Mesendoderm (in vitro differentiated cells): ENCODE data around the gene GRHPR.
"Not testable (repeated sequence)": the region's sequence is repeated elsewhere in the genome, so short reads cannot be mapped to it uniquely, and the experiment has no call there.

ENCODE experiments used
- DNase-seq: peaks from one replicate; pipeline ENCODE4 v3.0.0; 2013
- H2AK5ac ChIP-seq: 2 replicates; pipeline ENCODE4 v1.6.1; 2013; ENCODE audit warnings: low read length, inconsistent platforms
- H2BK120ac ChIP-seq: 2 replicates; pipeline ENCODE4 v1.6.1; 2013; ENCODE audit warnings: low read depth, mild to moderate bottlenecking, low read length, moderate library complexity, mixed read lengths
- H2BK15ac ChIP-seq: replicated peaks from 2 replicates; pipeline ENCODE4 v1.6.1; 2013; ENCODE audit warnings: low read depth, mild to moderate bottlenecking, moderate library complexity
- H2BK5ac ChIP-seq: 2 replicates; pipeline ENCODE4 v1.6.1; 2013; ENCODE audit warnings: low read length, inconsistent platforms
- H3K18ac ChIP-seq: 2 replicates; pipeline ENCODE4 v1.6.1; 2013; ENCODE audit warnings: mild to moderate bottlenecking, low read length, mixed read lengths
- H3K23ac ChIP-seq: one replicate; pipeline ENCODE4 v1.6.1; 2013; ENCODE audit warnings: low read length
- H3K27ac ChIP-seq: 2 replicates; pipeline ENCODE4 v1.5.1; 2013; ENCODE audit warnings: low read depth, mild to moderate bottlenecking, inconsistent platforms, low read length, moderate library complexity
- H3K27me3 ChIP-seq: 2 replicates; pipeline ENCODE4 v1.6.1; 2013; ENCODE audit warnings: low read length, control low read depth, mild to moderate bottlenecking, inconsistent platforms; ENCODE audit not compliant: insufficient read depth, poor library complexity
- H3K36me3 ChIP-seq: 2 replicates; pipeline ENCODE4 v1.6.1; 2013; ENCODE audit warnings: low read length, inconsistent platforms; ENCODE audit not compliant: control insufficient read depth, insufficient read depth
- H3K4ac ChIP-seq: one replicate; pipeline ENCODE4 v1.6.1; 2013; ENCODE audit warnings: low read depth, mild to moderate bottlenecking, low read length, moderate library complexity
- H3K4me1 ChIP-seq: 2 replicates; pipeline ENCODE4 v1.6.1; 2013; ENCODE audit warnings: low read depth, low read length, inconsistent platforms; ENCODE audit not compliant: control insufficient read depth
- H3K4me2 ChIP-seq: 2 replicates; pipeline ENCODE4 v1.6.1; 2013; ENCODE audit warnings: low read length
- H3K4me3 ChIP-seq: 2 replicates; pipeline ENCODE4 v1.5.1; 2013; ENCODE audit warnings: mild to moderate bottlenecking, low read length
- H3K56ac ChIP-seq: one replicate; pipeline ENCODE4 v1.6.1; 2013; ENCODE audit warnings: low read length
- H3K79me1 ChIP-seq: 2 replicates; pipeline ENCODE4 v1.6.1; 2013; ENCODE audit warnings: low read length, inconsistent platforms
- H3K79me2 ChIP-seq: 2 replicates; pipeline ENCODE4 v1.6.1; 2013; ENCODE audit warnings: mild to moderate bottlenecking, low read length; ENCODE audit not compliant: control insufficient read depth, insufficient read depth
- H3K9ac ChIP-seq: 2 replicates; pipeline ENCODE4 v1.6.1; 2013; ENCODE audit warnings: low read length, inconsistent platforms
- H4K5ac ChIP-seq: one replicate; pipeline ENCODE4 v1.6.1; 2013; ENCODE audit warnings: low read length
- H4K8ac ChIP-seq: one replicate; pipeline ENCODE4 v1.6.1; 2013; ENCODE audit warnings: low read depth, mild to moderate bottlenecking, control low read depth, low read length, moderate library complexity
- WGBS: extraction: QIAGEN DNeasy Blood & Tissue Kit; methylation state at CpG from one replicate; pipeline ENCODE4 v1.1.7; 2013; ENCODE audit warnings: low lambda C conversion rate, missing lambda C conversion rate; ENCODE audit not compliant: insufficient coverage; ENCODE audit errors: extremely low coverage; 5-methylcytosine and 5-hydroxymethylcytosine counted together

GRHPR gene

GRCh38 chr9:37464426-37465248, 42.1 kb downstream of the GRHPR start:
- no peak for DNase-seq
- H2BK5ac ChIP-seq: peak overlapping the region; percentile 94

GRCh38 chr9:37465249-37466036, 42.9 kb downstream of the GRHPR start, which contains the start of gene ZBTB5:
TSS of gene ZBTB5 (minus strand) at chr9:37465450. CDS start at chr9:37442551, 22,899 bp downstream.
- no CpG with 5 or more reads among the region's 52 CpGs for WGBS
- Histone ChIP-seq H3K4ac (peak within 1 kb of the TSS; percentile 98), H3K79me1 (peaks cover 3% of the 10 kb centered on the region), H2BK15ac (no peak within 1 kb of the TSS), H3K79me2 (peaks cover 39% of the 10 kb centered on the region), H3K4me2 (peak within 1 kb of the TSS; percentile 91), H2AK5ac (no peak within 1 kb of the TSS), H3K27me3 (no peaks in the 10 kb centered on the region), H3K23ac (peak within 1 kb of the TSS; percentile 89), H4K5ac (no peak within 1 kb of the TSS), H3K4me3 (peak within 1 kb of the TSS; percentile 98), H2BK5ac (peak within 1 kb of the TSS; percentile 94), H3K36me3 (no peaks in the 10 kb centered on the region), H3K56ac (peak within 1 kb of the TSS; percentile 99), H3K27ac (peak within 1 kb of the TSS; percentile 97), H4K8ac (peak within 1 kb of the TSS; percentile 87), H3K18ac (peak within 1 kb of the TSS; percentile 77), H3K4me1 (peaks cover 3% of the 10 kb centered on the region), H2BK120ac (peak within 1 kb of the TSS; percentile 10), H3K9ac (peak within 1 kb of the TSS; percentile 99)
- peak; percentile 100 for DNase-seq

More at GRCh38 chr9:37464426-37465248, 42.1 kb downstream of the GRHPR start:
- Histone ChIP-seq H3K27ac (peak overlapping the region; percentile 88), H3K18ac (peak overlapping the region; percentile 35), H3K23ac (peak overlapping the region; percentile 89), H2BK15ac (no peak overlapping the region), H4K8ac (no peak overlapping the region), H3K56ac (peak overlapping the region; percentile 99), H3K4me1 (peaks cover 3% of the 10 kb centered on the region), H3K27me3 (no peaks in the 10 kb centered on the region), H3K4ac (peak overlapping the region; percentile 71), H3K79me2 (peaks cover 45% of the 10 kb centered on the region), H4K5ac (no peak overlapping the region), H2AK5ac (no peak overlapping the region), H3K9ac (peak overlapping the region; percentile 99), H3K79me1 (peaks cover 4% of the 10 kb centered on the region), H3K4me2 (peak overlapping the region; percentile 91), H3K36me3 (no peaks in the 10 kb centered on the region), H3K4me3 (peak overlapping the region; percentile 98), H2BK120ac (no peak overlapping the region)
- no CpG with 5 or more reads among the region's 47 CpGs for WGBS

DNA sequence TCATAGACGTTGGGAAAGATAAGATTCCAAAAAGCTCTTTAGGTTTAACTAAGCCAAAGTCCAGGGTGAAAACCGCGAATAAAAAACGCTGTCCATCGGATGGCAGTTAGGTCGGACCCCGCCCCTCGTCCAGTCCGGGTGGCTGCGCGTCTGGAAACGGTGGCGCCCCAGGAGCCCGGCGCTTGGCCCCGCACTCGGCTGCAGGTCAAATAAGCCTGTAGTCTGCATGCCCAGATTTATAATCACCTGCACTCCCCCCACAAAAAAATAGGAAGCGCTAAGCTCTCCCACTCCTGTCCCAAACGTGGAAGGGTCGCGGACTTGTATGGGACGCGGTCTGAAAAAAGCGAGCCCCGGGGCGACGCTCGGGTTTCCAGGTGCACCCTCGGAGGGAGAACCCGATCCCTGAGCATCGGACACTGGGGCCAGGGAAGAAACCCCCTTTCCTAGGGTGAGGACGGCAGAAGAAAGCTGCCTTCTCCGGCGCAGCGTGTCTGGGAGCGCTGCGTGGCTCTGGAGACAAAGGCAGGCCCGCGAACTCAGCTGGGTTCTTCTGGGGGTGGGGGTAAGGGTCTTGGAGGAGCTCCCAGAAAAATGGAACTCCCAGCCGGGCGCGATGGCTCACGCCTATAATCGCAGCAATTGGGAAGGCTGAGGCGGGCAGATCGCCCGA, 43.7 kb downstream of the GRHPR start:
- H4K5ac ChIP-seq: no peak overlapping the region
- no peak overlapping the region for H2BK15ac ChIP-seq
- H4K8ac ChIP-seq: peak overlapping the region; percentile 87
- H3K79me1 ChIP-seq: peaks cover 2% of the 10 kb centered on the region
- peak overlapping the region; percentile 73 for H3K9ac ChIP-seq
- peak overlapping the region; percentile 38 for H3K4me2 ChIP-seq
- H3K56ac ChIP-seq: peak overlapping the region; percentile 88
- H3K18ac ChIP-seq: peak overlapping the region; percentile 77
- H2BK120ac ChIP-seq: peak overlapping the region; percentile 10
- H3K27me3 ChIP-seq: no peaks in the 10 kb centered on the region
- H3K4me1 ChIP-seq: peaks cover 3% of the 10 kb centered on the region
- WGBS: no CpG with 5 or more reads among the region's 47 CpGs
- H3K4me3 ChIP-seq: peak overlapping the region; percentile 9
- H3K36me3 ChIP-seq: no peaks in the 10 kb centered on the region
- H3K27ac ChIP-seq: peak overlapping the region; percentile 97
- peaks cover 31% of the 10 kb centered on the region for H3K79me2 ChIP-seq
- H2AK5ac ChIP-seq: no peak overlapping the region
- peak; percentile 94 for DNase-seq
- peak overlapping the region; percentile 98 for H3K4ac ChIP-seq
- H3K23ac ChIP-seq: no peak overlapping the region
- peak overlapping the region; percentile 17 for H2BK5ac ChIP-seq

DNA sequence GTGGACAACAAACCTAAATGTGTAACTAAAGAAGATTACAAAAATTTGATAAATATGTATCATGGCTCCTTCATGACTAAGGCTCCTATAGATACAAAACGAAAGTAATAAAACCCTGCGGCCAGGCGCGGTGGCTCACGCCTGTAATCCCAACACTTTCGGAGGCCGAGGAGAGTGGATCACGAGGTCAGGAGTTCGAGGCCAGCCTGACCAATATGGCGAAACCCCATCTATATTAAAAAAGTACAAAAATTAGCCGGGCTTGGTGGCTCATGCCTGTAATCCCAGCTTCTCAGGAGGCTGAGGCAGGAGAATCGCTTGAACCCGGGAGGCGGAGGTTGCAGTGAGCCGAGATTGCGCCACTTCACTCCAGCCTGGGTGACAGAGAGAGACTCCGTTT, 45.0 kb downstream of the GRHPR start:
- no CpG with 5 or more reads among the region's 17 CpGs for WGBS
- not testable (repeated sequence) for H3K9ac ChIP-seq, H4K8ac ChIP-seq

GRCh38 chr9:37468620-37469019, 46.1 kb downstream of the GRHPR start:
- no peaks in the 10 kb centered on the region for H3K36me3 ChIP-seq
- no CpG with 5 or more reads among the region's 6 CpGs for WGBS

More for the DNA sequence above, 45.0 kb downstream of the GRHPR start:
- H3K4me1 ChIP-seq, H2BK5ac ChIP-seq, DNase-seq, H3K27ac ChIP-seq, H3K18ac ChIP-seq, H3K79me1 ChIP-seq, H3K36me3 ChIP-seq, H4K5ac ChIP-seq, H2AK5ac ChIP-seq, H3K56ac ChIP-seq, H3K4me3 ChIP-seq, H3K23ac ChIP-seq, H2BK15ac ChIP-seq, H3K4me2 ChIP-seq, H3K4ac ChIP-seq, H3K27me3 ChIP-seq: not testable (repeated sequence)
- Histone ChIP-seq H3K79me2 (peaks cover 19% of the 10 kb centered on the region), H2BK120ac (peak overlapping the region; percentile 64)

More at GRCh38 chr9:37468620-37469019, 46.1 kb downstream of the GRHPR start:
- Histone ChIP-seq H3K4me2 (no peak overlapping the region), H4K8ac (no peak overlapping the region), H2AK5ac (no peak overlapping the region), H3K23ac (no peak overlapping the region), H3K4me3 (no peak overlapping the region), H2BK120ac (no peak overlapping the region), H3K4ac (no peak overlapping the region), H3K27ac (no peak overlapping the region), H2BK15ac (no peak overlapping the region), H3K79me1 (peaks cover 2% of the 10 kb centered on the region), H4K5ac (no peak overlapping the region), H3K56ac (peak overlapping the region; percentile 34), H3K79me2 (peaks cover 9% of the 10 kb centered on the region), H3K27me3 (no peaks in the 10 kb centered on the region), H3K4me1 (peaks cover 3% of the 10 kb centered on the region), H3K18ac (no peak overlapping the region), H2BK5ac (no peak overlapping the region), H3K9ac (no peak overlapping the region)
- DNase-seq: peak; percentile 39
